NB4 (cell line): ENCODE measurements around the gene EPS8.

Source experiments
- CTCF ChIP-seq: IDR thresholded peaks from one replicate; pipeline ENCODE4 v1.5.1; 2012; ENCODE audit warnings: low read depth, low read length
- MAX ChIP-seq: IDR thresholded peaks from 2 replicates; pipeline ENCODE4 v1.6.1; 2011; ENCODE audit warnings: low read depth, low read length

GRCh38 chr12:15596174-15596573 is 193.0 kb downstream of the EPS8 start:
- TF ChIP-seq MAX (no peak), CTCF (no peak)
